Neural progenitor cell (in vitro differentiated cells): ENCODE data around the gene COG3. TPM values are rescaled to one million over a fixed set of nuclear protein-coding genes. Genes with fewer than 3 reads are reported as not detected.
A peak's percentile ranks its signal among the peaks of the same experiment; 100 is the strongest.

Experiments used
- DNase-seq: peaks from one replicate; pipeline ENCODE4 v3.0.0-alpha.2; 2016; ENCODE audit warnings: low spot score
- H2AFZ ChIP-seq: fragments of 200-600 bp; sonication (generic); replicated peaks from 2 replicates; pipeline ENCODE4 v1.6.1; 2016; ENCODE audit warnings: antibody characterized with exemption
- H3F3A ChIP-seq: fragments of 200-600 bp; sonication (generic); 2 replicates; pipeline ENCODE4 v1.6.1; 2016; ENCODE audit warnings: antibody characterized with exemption, low read depth
- H3K27ac ChIP-seq: fragments of 200-600 bp; sonication (generic); 2 replicates; pipeline ENCODE4 v1.5.1; 2016; ENCODE audit warnings: mild to moderate bottlenecking
- H3K27me3 ChIP-seq: fragments of 200-600 bp; sonication (generic); 2 replicates; pipeline ENCODE4 v1.6.1; 2016; ENCODE audit warnings: mild to moderate bottlenecking, moderate library complexity
- H3K36me3 ChIP-seq: fragments of 200-600 bp; sonication (generic); 2 replicates; pipeline ENCODE4 v1.5.1; 2016
- H3K4me1 ChIP-seq: fragments of 200-600 bp; sonication (generic); 2 replicates; pipeline ENCODE4 v1.6.1; 2016; ENCODE audit warnings: mixed run types
- H3K4me2 ChIP-seq: fragments of 200-600 bp; sonication (generic); 2 replicates; pipeline ENCODE4 v1.6.1; 2016
- H3K4me3 ChIP-seq: fragments of 200-600 bp; sonication (generic); 2 replicates; pipeline ENCODE4 v1.5.1; 2016
- H3K79me2 ChIP-seq: fragments of 200-600 bp; sonication (generic); 2 replicates; pipeline ENCODE4 v1.6.1; 2016; ENCODE audit warnings: low read depth
- H3K9ac ChIP-seq: fragments of 200-600 bp; sonication (generic); 2 replicates; pipeline ENCODE4 v1.6.1; 2016
- H3K9me3 ChIP-seq: fragments of 200-600 bp; sonication (generic); 2 replicates; pipeline ENCODE4 v1.5.1; 2016; ENCODE audit warnings: low read depth
- H4K20me1 ChIP-seq: fragments of 200-600 bp; sonication (generic); 2 replicates; pipeline ENCODE4 v1.6.1; 2016; ENCODE audit warnings: low read depth
- H3K27ac Mint-ChIP-seq: 3 replicates; pipeline ENCODE4 v1.8.0; 2021; ENCODE audit warnings: mixed read lengths
- H3K27me3 Mint-ChIP-seq: 2 replicates; pipeline ENCODE4 v1.8.0; 2022; ENCODE audit warnings: low read depth, mild to moderate bottlenecking, inconsistent platforms, moderate library complexity, mixed read lengths; ENCODE audit not compliant: insufficient read depth
- H3K36me3 Mint-ChIP-seq: 3 replicates; pipeline ENCODE4 v1.8.0; 2021; ENCODE audit warnings: mixed read lengths
- H3K4me1 Mint-ChIP-seq: 3 replicates; pipeline ENCODE4 v1.8.0; 2021; ENCODE audit warnings: mixed read lengths
- H3K4me3 Mint-ChIP-seq: 3 replicates; pipeline ENCODE4 v1.8.0; 2021; ENCODE audit warnings: mild to moderate bottlenecking, moderate library complexity, mixed read lengths
- H3K9me3 Mint-ChIP-seq: 3 replicates; pipeline ENCODE4 v1.8.0; 2020; ENCODE audit warnings: mixed read lengths
- CTCF ChIP-seq: fragments of 200-600 bp; sonication (generic); IDR thresholded peaks from 2 replicates; pipeline ENCODE4 v1.5.1; 2017; ENCODE audit warnings: antibody characterized with exemption, mild to moderate bottlenecking
- EZH2 ChIP-seq: fragments of 200-600 bp; sonication (generic); IDR thresholded peaks from 2 replicates; pipeline ENCODE4 v1.6.1; 2017; ENCODE audit warnings: antibody characterized with exemption, mild to moderate bottlenecking, moderate library complexity
- EZH2phosphoT487 ChIP-seq: fragments of 200-600 bp; sonication (generic); IDR thresholded peaks from 2 replicates; pipeline ENCODE4 v1.6.1; 2017; ENCODE audit warnings: antibody characterized with exemption
- total RNA-seq: library from RNA; depleted of rRNA; stranded (reverse); fragments of >200 nt; gene quantifications from 2 replicates; pipeline ENCODE4 v1.2.3, GENCODE V29; 2015; ENCODE audit warnings: low replicate concordance

Gene COG3
- total RNA-seq, 1 donor from 2014 or later = 36.0 TPM

GRCh38 chr13:45456196-45456972 lies 8.4 kb upstream of the COG3 start:
- no peak overlapping the region for H3K9ac ChIP-seq
- H3K79me2 ChIP-seq = no peaks in the 10 kb centered on the region
- H2AFZ ChIP-seq = no peak overlapping the region
- H3K36me3 ChIP-seq = no peaks in the 10 kb centered on the region
- H3K4me1 ChIP-seq = no peaks in the 10 kb centered on the region
- no peaks in the 10 kb centered on the region for H3F3A ChIP-seq
- H3K36me3 Mint-ChIP-seq = no peaks in the 10 kb centered on the region
- no peak overlapping the region for H3K4me2 ChIP-seq
- H3K9me3 Mint-ChIP-seq = peaks cover 2% of the 10 kb centered on the region
- H3K27ac ChIP-seq = no peak overlapping the region
- no peak overlapping the region for H3K27ac Mint-ChIP-seq
- no peaks in the 10 kb centered on the region for H3K9me3 ChIP-seq
- H3K4me3 ChIP-seq = no peak overlapping the region
- H3K27me3 Mint-ChIP-seq = no peaks in the 10 kb centered on the region
- no peak overlapping the region for H3K4me3 Mint-ChIP-seq
- H4K20me1 ChIP-seq = no peaks in the 10 kb centered on the region
- peaks cover 12% of the 10 kb centered on the region for H3K27me3 ChIP-seq
- DNase-seq = no peak
- TF ChIP-seq EZH2 = no peak
- TF ChIP-seq CTCF = no peak
- TF ChIP-seq EZH2phosphoT487 = no peak
- no peaks in the 10 kb centered on the region for H3K4me1 Mint-ChIP-seq

DNA sequence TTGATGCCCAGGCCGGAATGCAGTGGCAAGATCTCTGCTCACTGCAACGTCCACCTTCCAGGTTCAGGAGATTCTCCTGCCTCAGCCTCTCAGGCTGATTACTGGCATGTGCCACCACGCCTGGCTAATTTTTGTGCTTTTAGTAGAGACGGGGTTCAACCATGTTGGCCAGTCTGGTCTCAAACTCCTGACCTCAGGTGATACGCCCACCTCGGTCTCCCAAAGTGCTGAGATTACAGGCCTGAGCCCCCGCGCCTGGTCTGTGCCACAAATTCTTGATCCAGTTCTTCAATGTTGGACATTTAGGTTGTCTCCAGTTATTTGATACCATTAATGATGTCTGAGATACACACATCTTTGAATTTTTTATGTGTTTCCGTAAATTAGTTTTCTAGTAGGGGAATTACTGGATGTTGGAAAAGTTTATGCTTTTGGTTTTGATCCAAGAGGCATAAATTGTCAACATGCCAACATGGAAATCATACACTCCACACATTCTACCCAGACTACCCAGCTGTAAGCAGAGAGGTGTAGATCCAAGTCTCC lies 525 bp upstream of the COG3 start:
- H3K27me3 ChIP-seq = peaks cover 31% of the 10 kb centered on the region
- peaks cover 7% of the 10 kb centered on the region for H3K36me3 Mint-ChIP-seq
- peaks cover 42% of the 10 kb centered on the region for H3K79me2 ChIP-seq
- peaks cover 23% of the 10 kb centered on the region for H3K4me1 Mint-ChIP-seq
- peak overlapping the region; percentile 94 for H3K4me2 ChIP-seq
- H3K9me3 Mint-ChIP-seq = no peaks in the 10 kb centered on the region
- H3K27me3 Mint-ChIP-seq = no peaks in the 10 kb centered on the region
- H3K36me3 ChIP-seq = no peaks in the 10 kb centered on the region
- no peak for TF ChIP-seq EZH2phosphoT487
- no peak for TF ChIP-seq EZH2
- TF ChIP-seq CTCF = no peak
- no peak for DNase-seq
- H2AFZ ChIP-seq = peak overlapping the region; percentile 97
- peak overlapping the region; percentile 96 for H3K4me3 ChIP-seq
- no peak overlapping the region for H3K27ac ChIP-seq
- H4K20me1 ChIP-seq = peaks cover 37% of the 10 kb centered on the region
- peak overlapping the region; percentile 70 for H3K9ac ChIP-seq
- H3F3A ChIP-seq = peaks cover 23% of the 10 kb centered on the region
- peak overlapping the region; percentile 93 for H3K4me3 Mint-ChIP-seq
- no peaks in the 10 kb centered on the region for H3K9me3 ChIP-seq
- peaks cover 8% of the 10 kb centered on the region for H3K4me1 ChIP-seq
- peak overlapping the region; percentile 73 for H3K27ac Mint-ChIP-seq

GRCh38 chr13:45466359-45466758 lies 1.6 kb downstream of the COG3 start:
- H3K9me3 ChIP-seq = no peaks in the 10 kb centered on the region
- TF ChIP-seq CTCF = no peak
- TF ChIP-seq EZH2 = no peak
- no peak for TF ChIP-seq EZH2phosphoT487
- peak overlapping the region; percentile 16 for H3K27ac Mint-ChIP-seq
- H3K36me3 Mint-ChIP-seq = peaks cover 14% of the 10 kb centered on the region
- H3K27me3 Mint-ChIP-seq = no peaks in the 10 kb centered on the region
- peaks cover 37% of the 10 kb centered on the region for H4K20me1 ChIP-seq
- no peak overlapping the region for H3K27ac ChIP-seq
- H3K36me3 ChIP-seq = no peaks in the 10 kb centered on the region
- H3K9me3 Mint-ChIP-seq = peaks cover 3% of the 10 kb centered on the region
- H3F3A ChIP-seq = peaks cover 23% of the 10 kb centered on the region
- no peak overlapping the region for H3K9ac ChIP-seq
- peak overlapping the region; percentile 96 for H3K4me3 ChIP-seq
- peaks cover 8% of the 10 kb centered on the region for H3K4me1 ChIP-seq
- H3K79me2 ChIP-seq = peaks cover 63% of the 10 kb centered on the region
- H3K4me3 Mint-ChIP-seq = peak overlapping the region; percentile 93
- H2AFZ ChIP-seq = no peak overlapping the region
- no peak for DNase-seq
- peaks cover 20% of the 10 kb centered on the region for H3K27me3 ChIP-seq
- peak overlapping the region; percentile 94 for H3K4me2 ChIP-seq
- H3K4me1 Mint-ChIP-seq = peaks cover 23% of the 10 kb centered on the region
